CD4-positive, alpha-beta T cell treated with Interleukin-2 at 100 ng/mL for 4 hours (primary cell): ENCODE measurements around the gene MRAP.
"Not testable (repeated sequence)": the region's sequence is repeated elsewhere in the genome, so short reads cannot be mapped to it uniquely, and the experiment has no call there.

ENCODE experiments used
- DNase-seq: peaks from one replicate; pipeline ENCODE4 v3.0.0-alpha.2; 2020; ENCODE audit warnings: low spot score

The MRAP gene

GRCh38 chr21:32298658-32299081 lies at the start of gene MRAP:
Gene MRAP (plus strand): TSS chr21:32298855. CDS start chr21:32298972, 117 bp downstream.
- DNase-seq = no peak

- DNase-seq = no peak
Measured at GRCh38 chr21:32249511-32250280, 49.0 kb upstream of the MRAP start.

- no peak for DNase-seq
Measured at GRCh38 chr21:32252136-32252535, 46.5 kb upstream of the MRAP start.

GRCh38 chr21:32253215-32253641 lies 45.4 kb upstream of the MRAP start:
- no peak for DNase-seq

GRCh38 chr21:32256251-32256650 lies 42.4 kb upstream of the MRAP start:
- DNase-seq = no peak

GRCh38 chr21:32256873-32257620 lies 41.6 kb upstream of the MRAP start:
- DNase-seq = no peak

- peak; percentile 14 for DNase-seq
Measured at GRCh38 chr21:32257962-32258785, 40.5 kb upstream of the MRAP start.

- not testable (repeated sequence) for DNase-seq
Measured at GRCh38 chr21:32258786-32259048, 39.9 kb upstream of the MRAP start.

- no peak for DNase-seq
Measured at GRCh38 chr21:32260130-32260529, 38.5 kb upstream of the MRAP start.

GRCh38 chr21:32261929-32262328 lies 36.7 kb upstream of the MRAP start:
- no peak for DNase-seq

- not testable (repeated sequence) for DNase-seq
Measured at GRCh38 chr21:32265321-32265720, 33.3 kb upstream of the MRAP start.

GRCh38 chr21:32270748-32271147 lies 27.9 kb upstream of the MRAP start:
- no peak for DNase-seq

GRCh38 chr21:32276671-32277070 lies 22.0 kb upstream of the MRAP start:
- no peak for DNase-seq

- DNase-seq = no peak
Measured at GRCh38 chr21:32278103-32278502, 20.6 kb upstream of the MRAP start.

- peak; percentile 97 for DNase-seq
Measured at GRCh38 chr21:32278518-32279376, 19.9 kb upstream of the MRAP start, which contains the start of gene MIS18A. Gene MIS18A (minus strand): TSS chr21:32279049. CDS start chr21:32279014, 35 bp downstream.

- no peak for DNase-seq
Measured at GRCh38 chr21:32279377-32279680, 19.3 kb upstream of the MRAP start.

- no peak for DNase-seq
Measured at GRCh38 chr21:32281531-32281930, 17.1 kb upstream of the MRAP start.

GRCh38 chr21:32282992-32283391 lies 15.7 kb upstream of the MRAP start:
- no peak for DNase-seq

- no peak for DNase-seq
Measured at GRCh38 chr21:32285476-32285875, 13.2 kb upstream of the MRAP start.

- DNase-seq = no peak
Measured at GRCh38 chr21:32297449-32297848, 1.2 kb upstream of the MRAP start.

- DNase-seq = no peak
Measured at GRCh38 chr21:32298148-32298559, 501 bp upstream of the MRAP start.

- DNase-seq = no peak
Measured at GRCh38 chr21:32299695-32300094, 1.0 kb downstream of the MRAP start.
